GM12873 (cell line): ENCODE results near the gene RAP2A.

ENCODE experiments used
- TF ChIP-seq, protein P1 (sequence below): IDR thresholded peaks from 2 replicates; pipeline ENCODE4 v1.5.1; 2012; ENCODE audit warnings: low read depth, mild to moderate bottlenecking, moderate library complexity, low read length, control low read depth; ENCODE audit not compliant: insufficient read depth; ENCODE audit errors: missing control alignments

Gene RAP2A

DNA sequence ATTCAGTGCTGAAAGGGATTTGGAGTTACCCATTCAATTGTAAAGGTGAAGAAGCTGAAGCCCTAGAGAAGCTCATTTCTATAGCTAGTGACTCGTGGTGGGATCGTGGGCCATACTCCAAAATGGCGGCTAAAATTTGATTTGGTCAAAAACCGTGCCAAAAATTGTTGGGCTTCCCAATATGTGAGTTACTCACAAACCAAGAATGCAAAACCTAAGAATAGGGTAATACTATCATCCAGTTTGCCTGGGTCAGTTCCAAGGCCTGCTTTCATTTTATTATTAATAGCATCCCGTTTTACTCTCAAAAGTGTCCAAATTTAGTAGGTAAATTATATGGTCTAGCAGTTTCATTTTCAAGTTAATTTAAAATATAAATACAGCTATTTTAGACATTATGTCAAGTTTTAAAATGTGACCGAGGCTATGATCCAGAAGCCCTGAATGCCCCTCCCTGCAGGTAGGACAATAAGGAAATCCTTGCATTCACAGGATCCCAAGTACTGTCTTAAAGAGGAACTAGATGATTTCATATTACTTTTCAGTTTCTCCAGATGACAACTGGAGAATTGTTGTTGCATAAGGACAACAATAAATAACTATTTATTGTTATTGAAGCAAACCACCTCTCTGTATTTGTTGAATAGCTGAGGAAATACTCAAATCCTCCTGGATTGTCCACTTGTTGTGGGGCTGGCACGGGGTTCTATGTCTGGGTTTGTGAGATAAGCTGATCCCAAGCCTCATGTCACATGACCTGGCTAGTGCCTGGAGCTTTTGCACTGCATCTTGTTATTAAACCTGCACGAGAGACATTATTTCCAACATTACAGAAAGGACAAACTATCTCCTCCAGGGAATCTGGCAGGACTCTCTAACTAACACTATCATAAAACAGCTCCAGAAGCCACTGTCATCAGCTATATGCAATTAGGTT is 11.6 kb upstream of the RAP2A start:
- TF ChIP-seq, protein P1, sequence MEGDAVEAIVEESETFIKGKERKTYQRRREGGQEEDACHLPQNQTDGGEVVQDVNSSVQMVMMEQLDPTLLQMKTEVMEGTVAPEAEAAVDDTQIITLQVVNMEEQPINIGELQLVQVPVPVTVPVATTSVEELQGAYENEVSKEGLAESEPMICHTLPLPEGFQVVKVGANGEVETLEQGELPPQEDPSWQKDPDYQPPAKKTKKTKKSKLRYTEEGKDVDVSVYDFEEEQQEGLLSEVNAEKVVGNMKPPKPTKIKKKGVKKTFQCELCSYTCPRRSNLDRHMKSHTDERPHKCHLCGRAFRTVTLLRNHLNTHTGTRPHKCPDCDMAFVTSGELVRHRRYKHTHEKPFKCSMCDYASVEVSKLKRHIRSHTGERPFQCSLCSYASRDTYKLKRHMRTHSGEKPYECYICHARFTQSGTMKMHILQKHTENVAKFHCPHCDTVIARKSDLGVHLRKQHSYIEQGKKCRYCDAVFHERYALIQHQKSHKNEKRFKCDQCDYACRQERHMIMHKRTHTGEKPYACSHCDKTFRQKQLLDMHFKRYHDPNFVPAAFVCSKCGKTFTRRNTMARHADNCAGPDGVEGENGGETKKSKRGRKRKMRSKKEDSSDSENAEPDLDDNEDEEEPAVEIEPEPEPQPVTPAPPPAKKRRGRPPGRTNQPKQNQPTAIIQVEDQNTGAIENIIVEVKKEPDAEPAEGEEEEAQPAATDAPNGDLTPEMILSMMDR = no peak

DNA sequence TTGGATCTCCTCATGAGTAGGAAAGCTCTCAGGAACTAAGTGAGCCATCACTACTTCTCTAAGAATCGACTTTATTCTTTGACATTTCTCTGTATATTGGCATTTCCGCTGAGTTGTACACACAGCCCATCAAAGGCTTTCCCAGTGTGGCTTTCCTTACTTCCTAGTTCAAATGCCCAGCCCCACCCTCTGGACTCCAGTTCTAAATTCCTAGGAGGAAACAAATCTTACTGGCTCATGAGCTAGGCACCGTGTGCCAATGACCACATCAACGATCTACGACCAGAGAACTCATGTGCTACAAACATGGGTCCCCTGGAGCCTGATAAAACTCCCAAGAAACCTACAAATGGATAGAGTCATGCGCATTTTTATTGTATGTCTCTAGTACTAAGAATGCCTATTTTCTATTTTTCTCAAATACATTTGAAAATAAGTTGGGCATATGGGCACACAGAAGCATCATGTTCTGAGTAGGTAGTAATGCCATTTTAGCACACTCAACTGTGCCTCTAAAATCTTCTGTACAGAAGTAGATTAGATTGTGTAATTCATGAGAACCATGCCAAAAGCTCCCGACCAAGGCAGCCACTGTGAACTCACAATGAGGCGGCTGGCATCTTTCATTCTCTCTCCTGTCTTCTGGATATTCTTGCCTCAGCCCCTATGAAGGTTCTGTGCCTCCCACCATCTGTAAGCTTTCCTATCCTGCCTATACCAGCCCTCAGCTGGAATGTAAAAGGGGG is 10.5 kb upstream of the RAP2A start:
- TF ChIP-seq, protein P1 = no peak

DNA sequence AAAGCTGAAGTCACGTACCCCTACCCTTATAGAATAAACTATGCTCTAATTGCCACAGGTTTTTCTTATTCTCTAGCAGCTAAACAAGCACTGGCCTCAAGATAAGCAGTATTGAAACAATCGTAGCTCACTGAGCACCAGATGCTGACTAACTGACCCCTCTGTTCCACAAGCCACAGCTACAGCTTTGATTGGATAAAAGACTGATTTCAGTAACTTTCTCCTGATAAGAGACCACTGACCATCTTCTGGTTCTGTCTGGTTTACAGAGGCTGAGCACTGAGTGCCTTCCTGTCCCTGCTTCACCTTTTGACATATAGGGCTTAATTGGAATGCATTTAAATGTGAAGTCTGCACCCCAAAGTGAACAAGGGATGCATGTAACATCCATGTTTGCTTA is 8.4 kb upstream of the RAP2A start:
- TF ChIP-seq, protein P1 = no peak

DNA sequence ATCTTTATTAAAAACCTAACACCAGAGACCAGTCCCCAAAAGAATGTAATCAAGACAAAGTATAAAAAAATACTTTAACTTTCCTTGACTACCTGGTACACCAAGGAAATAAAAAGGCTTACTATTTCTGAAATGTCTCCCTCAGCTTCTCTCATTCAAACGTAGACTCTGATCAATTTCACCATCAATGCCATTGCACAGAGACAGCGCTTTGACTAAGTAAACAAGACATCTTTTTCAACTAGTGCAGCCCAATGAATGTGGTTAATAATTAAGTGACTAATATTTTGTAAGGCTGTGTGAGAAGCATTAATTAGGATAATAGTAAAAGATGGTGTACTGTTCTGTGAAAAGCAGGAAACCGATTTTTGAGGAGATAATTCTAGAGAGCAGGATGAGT is 7.3 kb upstream of the RAP2A start:
- TF ChIP-seq, protein P1 = no peak

DNA sequence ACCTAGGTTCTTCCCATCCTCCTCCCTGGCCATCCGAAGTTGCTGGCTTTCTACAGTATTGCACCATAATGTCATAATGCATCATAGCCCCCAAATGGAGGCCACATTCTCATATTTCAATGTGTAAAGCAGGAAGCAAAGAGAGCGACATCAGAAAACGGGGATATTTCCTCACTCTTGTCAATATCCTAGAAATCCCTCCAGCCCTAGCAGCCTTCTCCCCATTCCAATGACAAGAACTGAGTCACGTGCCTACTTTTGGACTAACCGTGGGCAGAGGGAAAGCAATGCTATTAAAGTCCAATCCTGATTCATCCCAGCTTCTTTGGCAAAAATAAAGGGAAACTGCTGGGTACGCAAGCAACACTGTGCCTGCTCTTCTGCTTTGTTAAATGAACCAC is 4.3 kb upstream of the RAP2A start:
- TF ChIP-seq, protein P1 = no peak

DNA sequence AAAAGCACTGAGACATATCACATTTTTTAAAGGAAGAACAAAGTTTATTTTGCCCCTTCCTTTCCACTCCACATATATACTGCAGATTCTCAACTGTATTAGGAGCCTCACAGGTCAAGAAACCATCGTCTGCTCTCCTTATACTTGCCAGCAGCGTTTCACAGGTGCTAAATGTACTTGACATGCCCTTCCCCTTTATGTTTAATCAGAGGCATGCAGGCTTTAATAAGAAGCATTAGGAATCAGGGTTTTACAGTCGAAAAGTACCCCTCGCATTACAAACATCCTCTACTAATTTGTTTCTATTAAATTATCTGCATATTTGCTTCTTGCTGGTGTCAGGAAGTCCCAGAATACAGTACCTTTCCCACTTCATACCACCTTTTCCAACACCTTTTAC is 3.7 kb upstream of the RAP2A start:
- TF ChIP-seq, protein P1 = no peak

DNA sequence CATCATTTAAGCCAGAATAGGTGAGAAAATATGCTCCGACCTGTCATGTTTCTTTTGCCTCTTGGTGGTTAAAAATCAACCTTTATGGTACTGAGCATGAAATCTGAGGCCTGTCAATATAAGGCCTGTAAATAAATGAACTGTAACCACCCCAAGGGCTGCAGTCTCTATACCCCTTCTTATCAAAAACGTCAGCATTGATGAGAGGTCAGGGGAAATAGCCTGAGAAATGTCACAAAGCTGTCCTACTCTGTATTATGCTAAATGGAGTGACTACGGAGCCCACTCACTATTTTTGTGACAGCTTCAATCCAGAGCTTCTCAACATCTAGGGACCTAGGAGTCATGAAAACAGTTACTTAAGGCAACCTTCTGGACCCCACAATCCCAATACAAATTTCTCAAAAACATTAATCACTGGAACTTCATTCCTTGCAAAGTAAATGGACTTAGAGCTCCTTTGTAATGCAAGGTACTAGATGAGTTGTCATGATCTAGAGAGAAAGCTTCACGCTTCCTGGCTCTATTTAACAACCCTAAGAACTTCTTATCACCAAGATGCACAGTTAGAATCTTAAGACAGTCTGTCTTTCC is 2.7 kb upstream of the RAP2A start:
- TF ChIP-seq, protein P1 = no peak
